ENCODE data around the gene CADM1.

The CADM1 gene

DNA sequence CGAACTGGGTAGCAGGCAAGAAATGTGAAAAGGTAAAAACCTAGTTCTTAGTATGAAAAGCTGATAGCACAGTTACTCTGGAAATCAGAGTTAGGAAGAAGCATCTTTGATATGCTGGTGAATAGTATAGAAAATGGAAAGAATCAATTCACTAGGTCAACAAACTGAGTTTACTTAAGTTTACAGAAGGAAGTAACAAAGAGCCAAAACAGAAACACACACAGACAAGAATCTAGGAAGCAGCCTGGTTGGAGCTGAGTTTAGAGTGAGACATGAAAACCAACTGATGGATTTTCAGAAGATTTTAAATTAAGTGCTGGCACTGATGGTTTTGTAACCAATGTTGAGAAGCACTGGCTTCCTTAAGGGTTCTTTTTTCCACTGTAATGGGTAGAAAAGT lies 296.3 kb downstream of the CADM1 start:
- Histone ChIP-seq H3K36me3 (ENCODE audit: low read depth) (no peaks in the 10 kb centered on the region), H3K27ac (ENCODE audit: poor library complexity, severe bottlenecking) (no peak overlapping the region), H3K4me1 (ENCODE audit: insufficient read depth, poor library complexity, severe bottlenecking) (no peaks in the 10 kb centered on the region), H3K9me3 (ENCODE audit: severe bottlenecking) (no peaks in the 10 kb centered on the region), H3K4me3 (ENCODE audit: severe bottlenecking) (no peak overlapping the region), H3K27me3 (ENCODE audit: insufficient read depth, poor library complexity, severe bottlenecking) (no peaks in the 10 kb centered on the region)
- TF ChIP-seq CTCF (IDR thresholded peaks at IDR 0.05; ENCODE audit: poor library complexity, severe bottlenecking): no peak
- ATAC-seq (ENCODE audit: low read depth) (no peak), DNase-seq (ENCODE audit: low spot score) (no peak)

DNA sequence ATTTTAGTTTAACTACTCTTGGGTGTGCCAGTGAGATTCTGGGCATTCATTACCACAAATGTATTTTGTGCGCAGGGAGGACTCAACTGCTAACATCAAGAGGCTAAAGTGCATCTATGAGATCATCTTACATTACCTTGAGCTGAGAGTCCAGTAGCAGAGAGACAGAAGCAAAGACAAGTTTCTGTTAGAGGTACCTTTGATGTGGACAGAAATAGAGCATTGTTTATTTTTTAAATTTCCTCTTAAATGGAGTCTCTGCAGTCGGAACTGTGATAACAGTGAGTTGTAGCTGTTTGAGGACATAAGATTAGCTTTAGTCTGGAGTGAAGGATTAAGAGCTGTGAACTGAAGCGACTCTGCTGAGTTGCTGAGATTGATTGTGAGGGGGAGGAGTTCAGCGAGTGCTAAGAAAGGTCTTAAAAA lies 297.0 kb downstream of the CADM1 start:
- ATAC-seq (ENCODE audit: low read depth) (no peak), DNase-seq (ENCODE audit: low spot score) (no peak)
- no peak for TF ChIP-seq CTCF (IDR thresholded peaks at IDR 0.05; ENCODE audit: poor library complexity, severe bottlenecking)
- Histone ChIP-seq H3K27ac (ENCODE audit: poor library complexity, severe bottlenecking) (no peak overlapping the region), H3K36me3 (ENCODE audit: low read depth) (no peaks in the 10 kb centered on the region), H3K4me1 (ENCODE audit: insufficient read depth, poor library complexity, severe bottlenecking) (no peaks in the 10 kb centered on the region), H3K27me3 (ENCODE audit: insufficient read depth, poor library complexity, severe bottlenecking) (no peaks in the 10 kb centered on the region), H3K4me3 (ENCODE audit: severe bottlenecking) (no peak overlapping the region), H3K9me3 (ENCODE audit: severe bottlenecking) (no peaks in the 10 kb centered on the region)

GRCh38 chr11:115206365-115207022 lies 297.7 kb downstream of the CADM1 start:
- no peak for TF ChIP-seq CTCF (IDR thresholded peaks at IDR 0.05; ENCODE audit: poor library complexity, severe bottlenecking)
- Histone ChIP-seq H3K9me3 (ENCODE audit: severe bottlenecking) (no peaks in the 10 kb centered on the region), H3K4me3 (ENCODE audit: severe bottlenecking) (no peak overlapping the region), H3K4me1 (ENCODE audit: insufficient read depth, poor library complexity, severe bottlenecking) (no peaks in the 10 kb centered on the region), H3K36me3 (ENCODE audit: low read depth) (no peaks in the 10 kb centered on the region), H3K27ac (ENCODE audit: poor library complexity, severe bottlenecking) (no peak overlapping the region), H3K27me3 (ENCODE audit: insufficient read depth, poor library complexity, severe bottlenecking) (no peaks in the 10 kb centered on the region)
- ATAC-seq (ENCODE audit: low read depth) (no peak), DNase-seq (ENCODE audit: low spot score) (no peak)

- H3K4me1 ChIP-seq (ENCODE audit: insufficient read depth, poor library complexity, severe bottlenecking): no peaks in the 10 kb centered on the region
- no peak overlapping the region for H3K4me3 ChIP-seq (ENCODE audit: severe bottlenecking)
- TF ChIP-seq CTCF (IDR thresholded peaks at IDR 0.05; ENCODE audit: poor library complexity, severe bottlenecking): no peak
- H3K36me3 ChIP-seq (ENCODE audit: low read depth): no peaks in the 10 kb centered on the region
- H3K27me3 ChIP-seq (ENCODE audit: insufficient read depth, poor library complexity, severe bottlenecking): no peaks in the 10 kb centered on the region
- H3K9me3 ChIP-seq (ENCODE audit: severe bottlenecking): no peaks in the 10 kb centered on the region
- DNase-seq (ENCODE audit: low spot score) (no peak), ATAC-seq (ENCODE audit: low read depth) (no peak)
- no peak overlapping the region for H3K27ac ChIP-seq (ENCODE audit: poor library complexity, severe bottlenecking)
These were observed 301.2 kb downstream of the CADM1 start for GRCh38 chr11:115202900-115203552.

GRCh38 chr11:115202074-115202473 lies 302.1 kb downstream of the CADM1 start:
- no peak for DNase-seq (ENCODE audit: low spot score)
- H3K9me3 ChIP-seq (ENCODE audit: severe bottlenecking): no peaks in the 10 kb centered on the region
- H3K27ac ChIP-seq (ENCODE audit: poor library complexity, severe bottlenecking): no peak overlapping the region
- H3K27me3 ChIP-seq (ENCODE audit: insufficient read depth, poor library complexity, severe bottlenecking): no peaks in the 10 kb centered on the region
- H3K36me3 ChIP-seq (ENCODE audit: low read depth): no peaks in the 10 kb centered on the region
- H3K4me1 ChIP-seq (ENCODE audit: insufficient read depth, poor library complexity, severe bottlenecking): no peaks in the 10 kb centered on the region
- TF ChIP-seq CTCF (IDR thresholded peaks at IDR 0.05; ENCODE audit: poor library complexity, severe bottlenecking): no peak
- no peak overlapping the region for H3K4me3 ChIP-seq (ENCODE audit: severe bottlenecking)
- ATAC-seq (ENCODE audit: low read depth): no peak

All from RWPE2 (cell line).